GM23338 (cell line): Measurements from ENCODE around the gene MPO. TPM values are rescaled to one million over a fixed set of nuclear protein-coding genes. Genes with fewer than 3 reads are reported as not detected.

ENCODE experiments used
- ATAC-seq: fragments of 200-7000 bp; cut with Tn5 transposase; 3 replicates; pipeline ENCODE4 v1.9.1; 2020
- DNase-seq: peaks from one replicate; pipeline ENCODE4 v3.0.0-alpha.2; 2015; ENCODE audit warnings: low spot score
- H2AFZ ChIP-seq: fragments of 200-600 bp; sonication (generic); 2 replicates; pipeline ENCODE4 v1.8.0; 2016; ENCODE audit warnings: antibody characterized with exemption, mild to moderate bottlenecking, moderate library complexity
- H3F3A ChIP-seq: fragments of 200-600 bp; sonication (generic); replicated peaks from 2 replicates; pipeline ENCODE4 v1.8.0; 2017; ENCODE audit warnings: antibody characterized with exemption, mixed run types, low read depth
- H3K27ac ChIP-seq: fragments of 200-600 bp; sonication (generic); 2 replicates; pipeline ENCODE4 v1.6.1; 2016; ENCODE audit warnings: low read depth
- H3K27me3 ChIP-seq: fragments of 200-600 bp; sonication (generic); 2 replicates; pipeline ENCODE4 v1.8.0; 2016; ENCODE audit warnings: mild to moderate bottlenecking, mixed run types, moderate library complexity; ENCODE audit not compliant: insufficient read depth
- H3K36me3 ChIP-seq: fragments of 200-600 bp; sonication (generic); 2 replicates; pipeline ENCODE4 v1.8.0; 2016; ENCODE audit warnings: mild to moderate bottlenecking; ENCODE audit not compliant: insufficient read depth
- H3K4me1 ChIP-seq: fragments of 200-600 bp; sonication (generic); 2 replicates; pipeline ENCODE4 v1.8.0; 2016; ENCODE audit warnings: mild to moderate bottlenecking, moderate library complexity; ENCODE audit not compliant: insufficient read depth
- H3K4me2 ChIP-seq: fragments of 200-600 bp; sonication (generic); 2 replicates; pipeline ENCODE4 v1.7.1; 2017; ENCODE audit warnings: mixed run types
- H3K4me3 ChIP-seq: fragments of 200-600 bp; sonication (generic); 2 replicates; pipeline ENCODE4 v1.6.1; 2016; ENCODE audit warnings: mixed run types
- H3K79me2 ChIP-seq: fragments of 200-600 bp; sonication (generic); replicated peaks from 2 replicates; pipeline ENCODE4 v1.8.0; 2017; ENCODE audit warnings: mild to moderate bottlenecking; ENCODE audit not compliant: insufficient read depth
- H3K9me2 ChIP-seq: fragments of 200-600 bp; sonication (generic); 2 replicates; pipeline ENCODE4 v1.8.0; 2017; ENCODE audit not compliant: insufficient read depth
- H4K20me1 ChIP-seq: fragments of 200-600 bp; sonication (generic); replicated peaks from 2 replicates; pipeline ENCODE4 v1.8.0; 2017; ENCODE audit warnings: mild to moderate bottlenecking; ENCODE audit not compliant: insufficient read depth
- H3K27ac Mint-ChIP-seq: 2 replicates; pipeline ENCODE4 v1.8.0; 2020; ENCODE audit warnings: inconsistent platforms, mild to moderate bottlenecking, moderate library complexity, mixed read lengths
- H3K27me3 Mint-ChIP-seq: 3 replicates; pipeline ENCODE4 v1.8.0; 2022; ENCODE audit warnings: low read depth, mild to moderate bottlenecking, moderate library complexity, mixed read lengths, inconsistent platforms; ENCODE audit not compliant: insufficient read depth, poor library complexity
- H3K36me3 Mint-ChIP-seq: 3 replicates; pipeline ENCODE4 v1.8.0; 2021; ENCODE audit warnings: low read depth, mild to moderate bottlenecking, inconsistent platforms, moderate library complexity, mixed read lengths
- H3K4me1 Mint-ChIP-seq: 3 replicates; pipeline ENCODE4 v1.8.0; 2020; ENCODE audit warnings: mild to moderate bottlenecking, inconsistent platforms, mixed read lengths
- H3K4me3 Mint-ChIP-seq: 3 replicates; pipeline ENCODE4 v1.8.0; 2021; ENCODE audit warnings: moderate library complexity, mild to moderate bottlenecking, inconsistent platforms, mixed read lengths
- H3K9me3 Mint-ChIP-seq: 3 replicates; pipeline ENCODE4 v1.8.0; 2020; ENCODE audit warnings: moderate library complexity, mild to moderate bottlenecking, inconsistent platforms, mixed read lengths
- ETS1 ChIP-seq: IDR thresholded peaks from 2 replicates; pipeline ENCODE4 v1.6.1; 2016; ENCODE audit warnings: antibody characterized with exemption
- EZH2phosphoT487 ChIP-seq: fragments of 200-600 bp; sonication (generic); IDR thresholded peaks from one replicate; pipeline ENCODE4 v1.8.1; 2018; ENCODE audit warnings: antibody characterized with exemption; ENCODE audit not compliant: unreplicated experiment
- JUNB ChIP-seq: IDR thresholded peaks from one replicate; pipeline ENCODE4 v1.6.1; 2016; ENCODE audit warnings: antibody characterized with exemption; ENCODE audit not compliant: unreplicated experiment
- NANOG ChIP-seq: IDR thresholded peaks from 2 replicates; pipeline ENCODE4 v1.6.1; 2016; ENCODE audit warnings: antibody characterized with exemption, borderline replicate concordance
- POLR2AphosphoS5 ChIP-seq: IDR thresholded peaks from 2 replicates; pipeline ENCODE4 v1.6.1; 2016; ENCODE audit warnings: antibody characterized with exemption, low read depth
- REST ChIP-seq: IDR thresholded peaks from one replicate; pipeline ENCODE4 v1.6.1; 2018; ENCODE audit warnings: antibody characterized with exemption; ENCODE audit not compliant: unreplicated experiment
- STAT1 ChIP-seq: IDR thresholded peaks from one replicate; pipeline ENCODE4 v1.6.1; 2016; ENCODE audit warnings: antibody characterized with exemption; ENCODE audit not compliant: unreplicated experiment
- ZNF331 ChIP-seq: fragments of 250-450 bp; sonication (Bioruptor Pico); IDR thresholded peaks from 2 replicates; pipeline ENCODE4 v1.5.0; 2020; ENCODE audit warnings: low read depth, mild to moderate bottlenecking, moderate library complexity
- polyA plus RNA-seq: library from polyadenylated mRNA; unstranded; fragments of >200 nt; fragmentation: Nextera tagmentation; extraction: Ambion mirVana; gene quantifications from 2 replicates; pipeline ENCODE4 v1.2.1, GENCODE V29; 2016
- total RNA-seq: library from RNA; depleted of rRNA; stranded (reverse); fragments of >200 nt; shearing (Covaris generic); gene quantifications from 2 replicates; pipeline ENCODE4 v1.2.3, GENCODE V29; 2014
- TF ChIP-seq, protein P1 (sequence below), 2 experiments: fragments of 200-600 bp in 1 of 2; sonication (generic) in 1 of 2; conservative IDR thresholded peaks; 2 replicates each; pipeline versions ENCODE4 v1.5.1 to v1.6.1; 2016 to 2017; ENCODE audit warnings: antibody characterized with exemption in 2 of 2, low read depth in 2 of 2, mild to moderate bottlenecking in 2 of 2, moderate library complexity in 1 of 2

MPO gene
- total and polyA plus RNA-seq, 2 experiments from 2014 or later = 0.08 TPM; not detected in 1

GRCh38 chr17:58302171-58302918 is 21.6 kb upstream of the MPO start:
- no peaks in the 10 kb centered on the region for H3K9me3 Mint-ChIP-seq
- ATAC-seq (no peak), DNase-seq (no peak)
- peaks cover 26% of the 10 kb centered on the region for H3K4me1 Mint-ChIP-seq
- H3K27me3 ChIP-seq = no peaks in the 10 kb centered on the region
- H3K27ac Mint-ChIP-seq = no peak overlapping the region
- H3K9me2 ChIP-seq = no peaks in the 10 kb centered on the region
- H3K27me3 Mint-ChIP-seq = peaks cover 5% of the 10 kb centered on the region
- no peaks in the 10 kb centered on the region for H4K20me1 ChIP-seq
- TF ChIP-seq, protein P1, sequence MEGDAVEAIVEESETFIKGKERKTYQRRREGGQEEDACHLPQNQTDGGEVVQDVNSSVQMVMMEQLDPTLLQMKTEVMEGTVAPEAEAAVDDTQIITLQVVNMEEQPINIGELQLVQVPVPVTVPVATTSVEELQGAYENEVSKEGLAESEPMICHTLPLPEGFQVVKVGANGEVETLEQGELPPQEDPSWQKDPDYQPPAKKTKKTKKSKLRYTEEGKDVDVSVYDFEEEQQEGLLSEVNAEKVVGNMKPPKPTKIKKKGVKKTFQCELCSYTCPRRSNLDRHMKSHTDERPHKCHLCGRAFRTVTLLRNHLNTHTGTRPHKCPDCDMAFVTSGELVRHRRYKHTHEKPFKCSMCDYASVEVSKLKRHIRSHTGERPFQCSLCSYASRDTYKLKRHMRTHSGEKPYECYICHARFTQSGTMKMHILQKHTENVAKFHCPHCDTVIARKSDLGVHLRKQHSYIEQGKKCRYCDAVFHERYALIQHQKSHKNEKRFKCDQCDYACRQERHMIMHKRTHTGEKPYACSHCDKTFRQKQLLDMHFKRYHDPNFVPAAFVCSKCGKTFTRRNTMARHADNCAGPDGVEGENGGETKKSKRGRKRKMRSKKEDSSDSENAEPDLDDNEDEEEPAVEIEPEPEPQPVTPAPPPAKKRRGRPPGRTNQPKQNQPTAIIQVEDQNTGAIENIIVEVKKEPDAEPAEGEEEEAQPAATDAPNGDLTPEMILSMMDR (conservative IDR thresholded peaks at IDR 0.05; ENCODE audit: low read depth in 2 of 2) = no peak
- no peak for TF ChIP-seq NANOG
- TF ChIP-seq JUNB = no peak
- TF ChIP-seq ETS1 = no peak
- H3K36me3 ChIP-seq = no peaks in the 10 kb centered on the region
- H3K27ac ChIP-seq = no peak overlapping the region
- H3K4me3 Mint-ChIP-seq = no peak overlapping the region
- H3K4me3 ChIP-seq = no peak overlapping the region
- no peaks in the 10 kb centered on the region for H3K36me3 Mint-ChIP-seq
- peaks cover 13% of the 10 kb centered on the region for H3K4me1 ChIP-seq
- no peaks in the 10 kb centered on the region for H3F3A ChIP-seq
- H3K79me2 ChIP-seq = no peaks in the 10 kb centered on the region
- H3K4me2 ChIP-seq = no peak overlapping the region
- no peak overlapping the region for H2AFZ ChIP-seq

DNA sequence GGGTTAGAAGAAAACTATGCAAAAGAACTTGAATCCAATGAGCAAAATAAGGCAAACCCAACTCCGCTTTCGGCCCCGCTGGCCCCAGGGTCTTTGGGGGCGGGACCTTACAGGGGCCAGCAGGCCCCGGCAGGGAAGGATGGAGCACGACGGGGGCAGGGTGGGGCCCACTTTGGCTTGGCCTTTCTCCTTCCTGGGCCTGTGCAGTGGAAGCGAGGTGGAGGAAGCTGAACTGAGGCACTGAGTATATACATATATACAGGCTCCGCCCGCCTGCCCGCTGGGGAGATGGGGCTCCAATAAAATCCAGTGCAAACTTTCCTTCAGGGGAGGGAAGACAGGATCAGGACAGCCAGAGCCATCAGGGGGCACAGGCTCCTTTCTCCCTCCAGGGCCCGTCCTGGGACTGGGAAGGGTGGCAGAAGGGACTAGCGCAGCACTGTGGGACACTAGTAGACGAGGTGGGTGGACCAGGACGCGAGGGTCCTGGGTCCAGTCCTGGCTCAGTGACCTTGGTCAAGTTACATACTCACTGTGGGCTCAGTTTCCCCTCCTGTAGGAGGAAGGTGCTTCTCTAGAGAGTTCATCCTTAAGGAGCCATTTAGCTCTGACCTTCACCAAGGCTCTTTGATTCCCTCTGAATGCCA is 20.9 kb upstream of the MPO start:
- Mint-ChIP-seq H3K27me3 (peaks cover 4% of the 10 kb centered on the region), H3K4me3 (no peak overlapping the region; the same call in 2 of the 3 replicates), H3K36me3 (no peaks in the 10 kb centered on the region), H3K4me1 (peaks cover 22% of the 10 kb centered on the region), H3K9me3 (no peaks in the 10 kb centered on the region), H3K27ac (no peak overlapping the region)
- H4K20me1 ChIP-seq = no peaks in the 10 kb centered on the region
- H3K9me2 ChIP-seq = no peaks in the 10 kb centered on the region
- peak overlapping the region; percentile 66; the same call in 1 of the 2 replicates for H2AFZ ChIP-seq
- DNase-seq (no peak), ATAC-seq (no peak)
- no peak overlapping the region for H3K4me3 ChIP-seq
- H3K79me2 ChIP-seq = no peaks in the 10 kb centered on the region
- H3K4me2 ChIP-seq = peak overlapping the region; percentile 43; the same call in 1 of the 2 replicates
- H3K36me3 ChIP-seq = no peaks in the 10 kb centered on the region
- peaks cover 13% of the 10 kb centered on the region for H3K4me1 ChIP-seq
- H3K27me3 ChIP-seq = no peaks in the 10 kb centered on the region
- H3K27ac ChIP-seq = no peak overlapping the region
- H3F3A ChIP-seq = no peaks in the 10 kb centered on the region
- no peak for TF ChIP-seq JUNB
- TF ChIP-seq STAT1 = no peak
- no peak for TF ChIP-seq ZNF331
- TF ChIP-seq, protein P1 (conservative IDR thresholded peaks at IDR 0.05; ENCODE audit: low read depth in 2 of 2) = no peak
- TF ChIP-seq EZH2phosphoT487 = no peak
- TF ChIP-seq POLR2AphosphoS5 = no peak
- TF ChIP-seq REST = no peak
